ENCODE results near the gene HSPA1A.
A peak's percentile ranks its signal among the peaks of the same experiment; 100 is the strongest.
"Not testable (repeated sequence)": the region's sequence is repeated elsewhere in the genome, so short reads cannot be mapped to it uniquely, and the experiment has no call there.

HSPA1A gene

DNA sequence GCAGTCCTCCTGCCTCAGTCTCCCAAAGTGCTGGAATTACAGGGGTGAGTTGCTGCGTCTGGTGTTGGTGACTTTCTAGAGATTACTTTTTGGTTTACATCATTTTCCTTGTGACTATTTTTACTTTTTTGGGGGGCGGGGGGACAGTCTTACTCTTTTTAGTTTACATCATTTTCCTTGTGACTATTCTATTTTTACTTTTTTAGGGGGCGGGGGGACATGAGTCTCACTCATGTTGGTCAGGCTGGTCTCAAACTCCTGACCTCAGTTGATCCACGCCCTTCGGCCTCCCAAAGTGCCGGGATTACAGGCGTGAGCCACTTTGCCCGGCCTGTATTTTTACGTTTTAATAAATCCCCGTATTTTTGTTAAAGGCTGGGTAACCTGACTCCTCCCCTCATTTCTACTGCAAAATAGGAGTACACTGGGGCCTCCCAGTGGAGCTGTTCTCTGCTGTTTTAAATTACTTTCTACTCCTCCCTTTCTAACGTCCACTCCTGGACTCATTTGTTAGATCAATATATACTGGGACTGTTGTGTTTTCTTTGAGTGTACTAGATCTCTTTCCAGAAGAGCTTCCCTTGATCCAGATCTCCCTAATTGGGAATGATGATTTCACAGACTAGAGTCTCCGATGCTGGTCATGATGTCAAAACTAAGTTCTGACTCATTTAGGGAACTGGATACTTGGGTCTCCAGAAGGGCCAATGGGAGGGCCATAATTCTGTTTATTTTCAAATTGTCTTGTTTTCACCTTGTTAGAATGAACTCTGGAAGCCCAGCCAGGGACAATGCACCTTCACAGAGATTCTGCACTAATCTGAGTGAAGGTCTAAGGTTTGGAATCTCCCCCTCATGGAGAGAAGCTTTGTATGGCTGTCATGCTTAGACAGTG is 21.4 kb downstream of the HSPA1A start:
- DNase-seq, result peak; percentile 58

DNA sequence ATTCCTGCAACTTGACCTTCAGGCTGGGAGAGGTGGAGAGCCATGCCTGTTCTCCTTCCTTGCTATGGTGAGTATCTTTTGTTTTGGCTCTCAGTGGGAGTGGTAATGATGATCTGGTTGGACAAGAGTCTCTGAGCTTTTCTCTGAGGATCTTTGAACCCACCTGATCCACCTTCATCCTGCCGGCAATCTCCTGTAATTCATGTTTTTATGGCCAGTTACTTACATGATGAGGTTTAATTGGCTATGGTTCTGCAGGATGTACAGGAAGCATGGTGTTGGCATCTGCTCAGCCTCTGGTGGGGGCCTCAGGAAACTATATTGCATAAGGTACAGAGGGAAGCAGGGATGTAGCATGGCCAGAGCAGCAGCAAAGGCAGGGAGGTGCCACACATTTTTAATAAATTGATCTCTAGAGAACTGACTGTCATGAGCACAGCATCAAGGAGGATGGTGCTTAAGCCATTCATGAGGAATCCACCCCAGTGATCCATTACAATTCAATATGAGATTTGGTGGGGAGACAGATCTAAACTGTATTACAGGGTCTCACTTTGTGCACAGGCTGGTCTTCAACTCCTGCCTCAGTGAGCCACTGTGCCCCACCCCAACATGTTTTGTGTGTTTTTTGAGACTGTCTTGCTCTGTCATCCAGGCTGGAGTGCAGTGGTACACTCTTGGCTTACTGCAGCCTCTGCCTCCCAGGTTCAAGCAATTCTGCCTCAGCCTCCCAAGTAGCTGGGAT is 22.2 kb downstream of the HSPA1A start:
- no peak for DNase-seq

DNA sequence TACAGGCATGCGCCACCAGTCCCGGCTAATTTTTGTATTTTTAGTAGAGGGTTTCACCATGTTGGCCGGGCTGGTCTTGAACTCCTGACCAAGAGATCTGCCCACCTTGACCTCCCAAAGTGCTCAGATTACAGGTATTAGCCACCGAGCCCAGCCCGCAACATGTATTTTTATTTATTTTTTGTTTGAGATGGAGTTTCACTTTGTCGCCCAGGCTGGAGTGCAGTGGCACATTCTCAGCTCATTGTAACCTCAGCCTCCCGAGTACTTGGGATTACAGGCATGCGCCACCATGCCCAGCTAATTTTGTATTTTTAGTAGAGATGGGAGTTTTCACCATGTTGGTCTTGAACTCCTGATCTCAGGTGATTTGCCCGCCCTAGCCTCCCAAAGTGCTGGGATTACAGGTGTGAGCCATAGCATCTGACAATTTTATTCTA is 22.8 kb downstream of the HSPA1A start:
- DNase-seq, result not testable (repeated sequence)

GRCh38 chr6:31838968-31839367 is 23.6 kb downstream of the HSPA1A start:
- DNase-seq, result no peak

DNA sequence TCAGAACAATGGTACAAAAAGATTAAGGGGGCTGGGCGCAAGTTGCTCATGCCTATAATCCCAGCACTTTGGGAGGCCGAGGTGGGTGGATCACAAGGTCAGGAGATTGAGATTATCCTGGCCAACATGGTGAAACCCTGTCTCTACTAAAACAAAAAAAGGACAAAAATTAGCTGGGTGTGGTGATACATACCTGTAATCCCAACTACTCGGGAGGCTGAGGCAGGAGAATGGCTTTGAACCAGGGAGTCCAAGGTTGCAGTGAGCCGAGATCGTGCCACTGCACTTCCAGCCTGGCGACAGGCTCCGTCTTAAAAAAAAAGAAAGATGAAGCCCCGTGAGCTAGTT is 24.4 kb downstream of the HSPA1A start:
- DNase-seq, result not testable (repeated sequence)

DNA sequence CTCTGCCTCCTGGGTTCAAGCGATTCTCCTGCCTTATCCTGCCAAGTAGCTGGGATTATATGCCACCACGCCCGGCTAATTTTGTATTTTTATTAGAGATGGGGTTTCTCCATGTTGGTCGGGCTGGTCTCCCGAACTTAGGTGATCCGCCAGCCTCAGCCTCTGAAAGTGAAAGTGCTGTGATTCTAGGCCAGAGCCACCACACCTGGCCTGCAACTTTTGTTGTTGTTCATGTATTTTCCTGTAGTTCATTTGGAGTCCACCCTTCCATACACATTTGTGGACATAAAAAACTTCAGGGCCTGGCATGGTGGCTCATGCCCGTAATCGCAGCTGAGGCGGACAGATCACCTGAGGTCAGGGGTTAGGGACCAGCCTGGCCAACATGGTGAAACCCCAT is 26.7 kb downstream of the HSPA1A start:
- DNase-seq, result no peak

DNA sequence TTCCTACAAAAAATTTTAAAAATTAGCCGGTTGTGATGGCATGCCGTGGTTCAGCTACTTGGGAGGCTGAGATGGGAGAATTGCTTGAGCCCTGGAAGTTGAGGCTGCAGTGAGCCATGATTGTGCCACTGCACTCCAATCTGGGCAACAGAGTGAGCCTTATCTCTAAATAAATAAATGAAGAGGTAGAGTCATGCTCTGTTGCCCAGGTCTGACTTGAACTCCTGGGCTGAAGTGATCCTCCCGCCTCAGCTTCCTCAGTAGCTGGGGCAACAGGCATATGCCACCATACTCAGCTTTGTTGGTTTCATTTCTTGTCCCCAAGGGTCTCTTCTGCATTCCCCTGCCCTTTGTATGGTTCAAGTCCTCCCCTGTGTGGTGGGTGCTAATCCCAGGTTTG is 29.2 kb downstream of the HSPA1A start:
- no peak for DNase-seq

DNA sequence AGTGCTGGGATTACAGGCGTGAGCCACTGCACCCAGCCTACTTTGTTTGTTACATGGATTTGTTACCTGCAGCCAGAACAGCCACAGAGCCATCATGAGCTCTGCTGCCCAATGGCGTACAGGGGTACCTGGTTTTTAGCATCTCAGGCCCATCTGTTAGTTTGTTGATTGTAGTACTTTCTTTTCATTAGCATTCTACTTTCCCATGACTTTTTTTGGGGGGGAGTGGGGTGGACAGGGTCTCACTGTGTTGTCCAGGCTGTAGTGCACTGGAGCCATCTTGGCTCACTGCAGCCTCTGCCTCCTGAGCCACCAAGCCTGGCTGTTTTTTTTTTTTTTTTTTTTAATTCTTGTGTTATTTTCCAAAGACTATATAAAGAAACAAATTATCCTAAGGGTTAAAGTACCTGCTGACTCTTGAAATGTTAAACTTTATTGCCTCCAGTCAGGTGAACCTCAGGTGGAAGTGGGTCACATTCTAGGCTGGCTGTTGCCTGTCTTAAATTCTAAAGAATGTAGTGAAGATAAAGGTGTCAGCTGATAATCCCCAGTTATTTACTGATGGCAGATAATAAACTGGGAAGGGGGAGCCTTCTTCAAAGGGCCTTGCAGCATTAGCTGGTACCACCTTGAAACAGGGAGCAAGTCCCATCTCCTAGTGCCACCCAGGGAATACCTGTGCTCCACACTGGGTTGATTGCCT is 32.1 kb downstream of the HSPA1A start:
- no peak for DNase-seq

DNA sequence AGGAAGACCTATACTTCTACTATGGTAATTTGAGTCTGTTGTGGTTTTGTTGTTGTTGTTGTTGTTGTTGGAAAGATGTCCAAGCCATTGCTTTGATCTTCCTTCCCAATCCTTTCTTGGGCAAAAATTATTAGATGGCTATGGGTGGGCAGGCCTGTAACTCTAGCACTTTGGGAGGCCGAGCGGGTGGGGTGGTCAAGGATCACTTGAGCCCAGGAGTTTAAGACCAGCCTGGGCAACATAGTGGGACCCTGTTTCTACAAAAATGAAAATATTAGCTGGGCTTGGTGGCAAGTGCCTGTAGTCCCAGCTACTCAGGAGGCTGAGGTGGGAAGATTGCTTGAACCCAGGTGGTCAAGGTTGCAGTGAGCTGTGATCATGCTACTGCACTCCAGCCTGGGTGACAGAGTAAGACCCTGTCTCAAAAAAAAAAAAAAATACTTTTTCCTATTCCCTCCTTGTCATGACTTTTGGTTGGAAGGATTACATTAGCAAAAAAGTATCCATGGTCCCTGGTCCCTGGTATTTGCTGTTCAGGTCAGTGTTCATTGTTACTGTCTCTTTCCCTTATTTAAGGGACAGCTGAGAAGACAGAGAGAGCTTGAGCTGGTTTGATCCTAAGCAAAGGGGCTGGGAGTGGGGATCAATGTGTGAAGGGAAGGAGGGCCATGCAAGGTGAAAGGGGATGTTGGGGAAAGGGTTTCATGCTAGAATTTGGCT is 35.6 kb downstream of the HSPA1A start:
- DNase-seq, result no peak

- DNase-seq, result no peak
These were observed 36.1 kb downstream of the HSPA1A start for GRCh38 chr6:31851485-31851832.

DNA sequence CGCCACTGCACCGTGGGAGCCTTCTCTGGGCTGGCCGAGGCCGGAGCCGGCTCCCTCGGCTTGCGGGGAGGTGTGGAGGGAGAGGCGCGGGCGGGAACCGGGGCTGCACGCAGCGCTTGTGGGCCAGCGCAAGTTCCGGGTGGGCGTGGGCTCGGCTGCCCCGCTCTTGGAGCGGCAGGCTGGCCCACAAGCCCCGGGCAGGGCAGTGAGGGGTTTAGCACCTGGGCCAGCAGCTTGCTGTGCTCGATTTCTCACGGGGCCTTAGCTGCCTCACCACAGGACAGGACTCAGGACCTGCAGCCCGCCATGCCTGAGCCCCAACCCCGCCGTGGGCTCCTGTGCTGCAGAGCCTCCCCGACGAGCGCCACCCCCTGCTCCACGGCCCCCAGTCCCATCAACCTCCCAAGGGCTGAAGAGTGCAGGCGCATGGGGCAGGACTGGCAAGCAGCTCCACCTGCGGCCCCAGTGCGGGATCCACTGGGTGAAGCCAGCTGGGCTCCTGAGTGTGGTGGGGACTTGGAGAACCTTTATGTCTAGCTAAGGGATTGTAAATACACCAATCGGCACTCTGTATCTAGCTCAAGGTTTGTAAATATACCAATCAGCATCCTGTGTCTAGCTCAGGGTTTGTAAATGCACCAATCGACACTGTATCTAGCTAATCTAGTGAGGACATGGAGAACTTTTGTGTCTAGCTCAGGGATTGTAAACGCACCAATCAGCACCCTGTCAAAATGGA is 36.8 kb downstream of the HSPA1A start:
- DNase-seq, result not testable (repeated sequence)

GRCh38 chr6:31857774-31858173 is 42.4 kb downstream of the HSPA1A start:
- DNase-seq, result not testable (repeated sequence)

- DNase-seq, result no peak
These were observed 43.4 kb downstream of the HSPA1A start for GRCh38 chr6:31858707-31859106.

DNA sequence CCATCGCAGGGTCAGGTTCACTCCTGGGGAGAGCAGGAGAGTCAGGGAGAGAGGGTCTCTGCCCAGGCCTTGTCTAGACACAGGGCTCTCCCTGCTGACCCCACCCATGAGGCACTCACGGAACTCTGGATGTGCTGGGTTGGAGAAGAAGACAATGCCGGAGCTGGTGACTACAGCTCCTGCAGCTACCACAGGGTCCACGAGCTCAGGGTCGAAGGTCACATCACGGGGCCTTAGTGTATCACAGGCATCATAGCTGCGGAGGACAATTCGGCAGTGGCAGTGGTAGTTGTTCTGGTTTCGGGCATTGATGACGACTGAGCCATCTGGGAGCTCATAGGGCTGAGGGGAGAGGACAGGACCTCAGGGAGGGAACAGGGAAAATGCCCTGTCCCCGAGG is 44.6 kb downstream of the HSPA1A start:
- DNase-seq, result no peak

GRCh38 chr6:31860349-31860748 is 45.0 kb downstream of the HSPA1A start:
- DNase-seq, result no peak

GRCh38 chr6:31861150-31861549 is 45.8 kb downstream of the HSPA1A start:
- DNase-seq, result no peak

DNA sequence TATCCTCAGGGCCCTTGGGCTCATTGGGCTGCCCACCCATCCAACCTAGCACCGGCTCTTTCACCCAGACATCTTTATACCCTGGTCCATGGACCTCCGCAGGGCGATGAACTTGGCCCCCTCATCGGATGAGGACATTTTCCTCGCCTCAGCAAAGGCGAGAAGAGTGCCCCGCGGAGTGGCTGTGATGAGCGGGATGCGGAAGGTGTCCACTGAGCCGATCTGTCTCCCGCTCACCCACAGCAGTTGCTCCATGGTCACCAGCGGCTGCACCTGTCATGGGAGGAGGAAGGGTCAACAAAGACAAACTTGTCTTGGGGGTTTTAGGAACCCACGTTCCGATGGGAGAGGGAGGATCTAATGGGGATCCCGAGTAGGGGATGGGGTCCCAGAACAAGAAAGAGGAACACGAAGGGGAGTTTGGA is 46.6 kb downstream of the HSPA1A start:
- DNase-seq, result no peak

DNA sequence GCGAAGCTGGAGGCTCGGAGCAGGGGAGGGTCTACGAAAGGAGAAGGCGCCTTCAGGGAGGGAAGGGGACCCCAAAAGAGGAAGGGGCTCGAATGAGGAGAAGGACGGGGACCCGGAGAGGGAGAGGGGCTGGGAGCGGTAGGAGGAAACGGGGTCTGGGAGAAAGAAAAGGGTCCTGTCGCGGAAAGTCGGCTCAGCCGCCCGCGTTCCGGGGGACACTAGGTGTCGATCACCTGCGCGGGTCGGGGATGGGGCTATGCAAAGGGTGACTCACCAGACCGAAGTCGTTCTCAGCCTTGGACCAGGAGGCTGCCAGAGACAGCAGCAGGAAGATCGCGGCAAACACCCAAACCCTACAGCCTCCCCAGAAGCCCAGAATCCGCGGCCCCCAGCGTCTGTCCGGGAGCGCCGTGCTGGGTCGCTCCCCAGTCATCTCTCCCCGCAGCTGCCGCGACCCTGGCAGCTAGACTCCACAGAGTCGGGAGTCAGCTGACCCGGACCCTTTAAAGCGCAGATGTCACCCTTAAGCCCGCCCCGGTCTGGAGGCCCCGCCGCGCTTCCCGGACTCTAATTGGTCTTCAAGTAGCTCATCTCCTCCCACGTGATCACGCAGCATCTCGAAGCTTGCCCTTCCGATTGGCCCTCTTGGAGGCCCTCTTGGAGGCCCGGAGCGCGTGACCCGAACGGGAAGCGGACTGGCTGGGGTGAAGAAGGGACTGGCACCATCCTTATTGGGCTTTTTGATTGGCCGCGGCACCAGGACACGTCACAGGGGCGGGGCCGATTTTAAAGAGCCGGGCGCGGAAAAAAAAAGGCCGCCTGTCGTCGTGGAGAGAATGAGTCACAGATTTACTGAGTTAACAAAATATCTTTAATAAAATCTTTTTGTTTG is 47.2 kb downstream of the HSPA1A start, which contains the start of gene NEU1:
NEU1 (minus strand) TSS at position 478 of the 892 bp plus-strand sequence; CDS start at position 433, 45 bp downstream.
- peak; percentile 100 for DNase-seq

DNA sequence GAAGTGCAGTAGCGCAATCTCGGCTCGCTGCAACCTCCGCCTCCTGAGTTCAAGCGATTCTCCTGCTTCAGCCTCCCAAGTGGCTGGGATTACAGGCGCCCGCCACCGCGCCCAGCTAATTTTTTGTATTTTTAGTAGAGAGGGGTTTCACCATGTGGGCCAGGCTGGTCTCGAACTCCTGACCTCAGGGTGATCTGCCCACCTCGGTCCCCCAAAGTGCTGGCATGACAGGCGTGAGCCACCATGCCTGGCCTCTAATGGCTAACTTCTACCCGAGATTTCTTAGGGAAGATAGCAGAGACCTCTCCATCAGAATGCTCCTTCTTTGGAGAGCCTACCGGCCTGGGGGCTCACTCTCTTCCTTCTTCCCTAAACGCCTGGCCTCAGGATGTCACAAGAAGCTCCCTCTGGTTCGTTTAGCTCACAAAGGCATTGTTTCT is 48.8 kb downstream of the HSPA1A start:
- not testable (repeated sequence) for DNase-seq

DNA sequence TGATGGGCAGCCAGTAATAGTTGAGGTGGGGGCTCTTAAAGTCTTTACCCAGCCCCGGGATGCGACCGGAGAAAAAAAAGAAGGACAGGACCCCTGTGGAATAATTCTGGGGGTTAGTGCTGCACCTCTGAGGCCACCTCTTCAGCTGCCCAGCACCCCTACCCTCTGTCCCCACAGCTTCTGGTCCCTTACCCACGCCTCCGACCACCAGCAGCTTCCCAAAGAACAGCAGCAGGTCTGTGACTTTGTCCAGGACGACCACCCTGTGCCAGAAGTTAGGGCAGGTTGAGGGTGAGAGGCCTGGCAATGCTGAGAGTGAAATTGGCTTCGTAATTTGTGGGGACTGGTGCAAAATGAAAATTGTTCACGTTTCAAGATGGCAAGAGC is 49.5 kb downstream of the HSPA1A start:
- no peak for DNase-seq
